Mesenchymal stem cell (in vitro differentiated cells and primary cell): ENCODE measurements around the gene TK2.

Experiments used
- DNase-seq: peaks from one replicate; pipeline ENCODE4 v3.0.0-alpha.2; 2013
- H2AFZ ChIP-seq: one replicate; pipeline ENCODE4 v1.6.1; 2013; ENCODE audit warnings: low read depth, mild to moderate bottlenecking, control low read depth, inconsistent platforms, low read length, moderate library complexity
- H2AK5ac ChIP-seq: 2 replicates; pipeline ENCODE4 v1.6.1; 2013; ENCODE audit warnings: low read length, moderate library complexity, mild to moderate bottlenecking, inconsistent platforms; ENCODE audit not compliant: severe bottlenecking
- H2BK120ac ChIP-seq: one replicate; pipeline ENCODE4 v1.6.1; 2013; ENCODE audit warnings: low read depth, mild to moderate bottlenecking, inconsistent platforms, low read length, moderate library complexity
- H2BK12ac ChIP-seq, 2 experiments: one replicate each; pipeline ENCODE4 v1.6.1; 2013; ENCODE audit warnings: inconsistent platforms in 2 of 2, low read length in 2 of 2, mild to moderate bottlenecking in 2 of 2, moderate library complexity in 2 of 2, control low read depth in 1 of 2
- H2BK15ac ChIP-seq: one replicate; pipeline ENCODE4 v1.6.1; 2013; ENCODE audit warnings: mild to moderate bottlenecking, low read depth, inconsistent platforms; ENCODE audit not compliant: poor library complexity, severe bottlenecking
- H2BK5ac ChIP-seq: 2 replicates; pipeline ENCODE4 v1.6.1; 2013; ENCODE audit warnings: low read depth, mild to moderate bottlenecking, low read length, control low read depth, inconsistent platforms; ENCODE audit not compliant: poor library complexity, severe bottlenecking
- H3K14ac ChIP-seq, 2 experiments: one replicate each; pipeline ENCODE4 v1.6.1; 2013; ENCODE audit warnings: inconsistent platforms in 2 of 2, low read length in 2 of 2, control low read depth in 1 of 2, mild to moderate bottlenecking in 1 of 2, moderate library complexity in 1 of 2
- H3K18ac ChIP-seq, 2 experiments: one replicate each; pipeline ENCODE4 v1.6.1; 2013; ENCODE audit warnings: inconsistent platforms in 2 of 2, low read length in 2 of 2, control low read depth in 1 of 2, low read depth in 1 of 2, mild to moderate bottlenecking in 1 of 2
- H3K23ac ChIP-seq, 2 experiments: one replicate each; pipeline ENCODE4 v1.6.1; 2013; ENCODE audit warnings: inconsistent platforms in 2 of 2, low read length in 2 of 2, mild to moderate bottlenecking in 2 of 2, moderate library complexity in 2 of 2, control low read depth in 1 of 2
- H3K27ac ChIP-seq: 2 replicates; pipeline ENCODE4 v1.5.1; 2013; ENCODE audit warnings: mild to moderate bottlenecking, moderate library complexity, low read length, control low read depth, inconsistent platforms; ENCODE audit not compliant: poor library complexity, severe bottlenecking
- H3K27me3 ChIP-seq, 2 experiments: 2 replicates each; pipeline versions ENCODE4 v1.6.1 to v1.7.0; 2013; ENCODE audit warnings: low read length in 2 of 2, mild to moderate bottlenecking in 2 of 2, moderate library complexity in 2 of 2, control low read depth in 1 of 2, inconsistent platforms in 1 of 2; ENCODE audit not compliant: control insufficient read depth in 1 of 2, insufficient read depth in 1 of 2
- H3K36me3 ChIP-seq, 2 experiments: 2 replicates each; pipeline versions ENCODE4 v1.6.1 to v1.7.0; 2013; ENCODE audit warnings: low read length in 2 of 2, control low read depth in 1 of 2, inconsistent platforms in 1 of 2, low read depth in 1 of 2, mild to moderate bottlenecking in 1 of 2; ENCODE audit not compliant: insufficient read depth in 2 of 2, control insufficient read depth in 1 of 2
- H3K4ac ChIP-seq, 2 experiments: one replicate each; pipeline ENCODE4 v1.6.1; 2013; ENCODE audit warnings: inconsistent platforms in 2 of 2, low read length in 2 of 2, mild to moderate bottlenecking in 2 of 2, moderate library complexity in 2 of 2, control low read depth in 1 of 2, low read depth in 1 of 2
- H3K4me1 ChIP-seq: 2 replicates; pipeline ENCODE4 v1.6.1; 2013; ENCODE audit warnings: low read depth, low read length, control low read depth; ENCODE audit not compliant: control insufficient read depth, insufficient read depth
- H3K4me2 ChIP-seq: 2 replicates; pipeline ENCODE4 v1.6.1; 2013; ENCODE audit warnings: low read length, mild to moderate bottlenecking, inconsistent platforms; ENCODE audit not compliant: poor library complexity, severe bottlenecking
- H3K4me3 ChIP-seq, 2 experiments: 2 replicates each; pipeline versions ENCODE4 v1.5.1 to v1.7.0; 2013; ENCODE audit warnings: low read length in 2 of 2, mild to moderate bottlenecking in 2 of 2, control low read depth in 1 of 2, low read depth in 1 of 2; ENCODE audit not compliant: insufficient read depth in 1 of 2
- H3K79me1 ChIP-seq: replicated peaks from 2 replicates; pipeline ENCODE4 v1.6.1; 2013; ENCODE audit warnings: mild to moderate bottlenecking, control low read depth, low read length, inconsistent platforms; ENCODE audit not compliant: poor library complexity, severe bottlenecking
- H3K9ac ChIP-seq: 2 replicates; pipeline ENCODE4 v1.7.0; 2013; ENCODE audit warnings: mild to moderate bottlenecking, low read length, moderate library complexity
- H3K9me3 ChIP-seq: 2 replicates; pipeline ENCODE4 v1.7.0; 2013; ENCODE audit warnings: mild to moderate bottlenecking, low read length; ENCODE audit not compliant: control insufficient read depth
- H4K8ac ChIP-seq: one replicate; pipeline ENCODE4 v1.6.1; 2013; ENCODE audit warnings: inconsistent platforms, mild to moderate bottlenecking, low read length, moderate library complexity
- H4K91ac ChIP-seq: one replicate; pipeline ENCODE4 v1.6.1; 2013; ENCODE audit warnings: mild to moderate bottlenecking, low read length, inconsistent platforms
- WGBS: methylation state at CpG from one replicate; pipeline ENCODE4 v1.1.7; 2013; ENCODE audit warnings: mixed read lengths; 5-methylcytosine and 5-hydroxymethylcytosine counted together

The TK2 gene

DNA sequence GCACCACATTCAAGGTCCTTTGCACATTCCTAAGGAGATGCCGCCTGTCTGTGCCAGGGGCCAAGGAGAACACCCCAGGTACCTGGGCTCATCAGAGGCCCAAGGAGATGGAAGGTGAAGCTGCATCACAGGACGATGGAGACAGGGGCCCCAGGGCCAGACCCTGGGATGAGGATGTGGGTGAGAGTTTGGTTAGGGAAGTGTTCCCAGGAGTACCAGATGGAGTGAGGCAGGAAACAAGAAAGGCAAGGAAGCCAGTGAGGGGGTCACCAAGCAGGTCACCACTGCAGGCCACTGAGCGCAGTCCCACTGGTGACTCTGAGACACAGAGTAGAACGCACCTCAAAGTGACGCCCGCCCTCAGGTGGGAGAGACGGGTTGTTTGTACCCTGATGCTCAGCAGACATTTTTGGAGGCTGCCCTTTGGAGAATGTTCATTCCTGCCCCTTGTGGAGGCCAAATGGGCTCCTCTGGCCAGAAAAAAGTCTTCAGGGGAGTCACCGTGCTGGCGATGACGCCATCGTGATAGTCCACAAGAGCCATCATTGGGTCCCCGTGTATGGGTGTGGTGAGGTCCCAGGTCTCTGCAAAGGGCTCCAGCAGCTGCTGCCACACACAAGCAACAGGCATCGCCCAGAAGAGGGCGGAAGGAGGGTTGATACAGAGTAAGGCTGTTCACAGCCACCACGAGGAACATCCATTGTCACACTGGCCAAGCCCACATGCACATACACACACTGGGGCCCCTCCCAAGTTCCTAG, 65.3 kb downstream of the TK2 start:
- Histone ChIP-seq H4K91ac (peak overlapping the region; percentile 54), H2BK12ac (no peak overlapping the region), H2BK5ac (no peak overlapping the region), H2AFZ (no peak overlapping the region), H3K9ac (no peak overlapping the region), H4K8ac (no peak overlapping the region), H3K4me1 (peaks cover 32% of the 10 kb centered on the region), H2AK5ac (peak overlapping the region; percentile 36), H3K79me1 (no peaks in the 10 kb centered on the region), H2BK15ac (no peak overlapping the region), H3K4me3 (no peak overlapping the region), H3K14ac (no peak overlapping the region), H3K36me3 (peaks cover 0 to 8% of the 10 kb centered on the region in 2 experiments), H3K27ac (no peak overlapping the region), H3K9me3 (no peaks in the 10 kb centered on the region), H3K23ac (no peak overlapping the region), H2BK120ac (no peak overlapping the region), H3K18ac (peak overlapping the region in 1 of 2 experiments; percentile 16), H3K4me2 (no peak overlapping the region), H3K4ac (no peak overlapping the region), H3K27me3 (peaks cover 0 to 5% of the 10 kb centered on the region in 2 experiments)
- DNase-seq: no peak
- WGBS: 91% methylated on average over 15 of the region's 15 CpGs

DNA sequence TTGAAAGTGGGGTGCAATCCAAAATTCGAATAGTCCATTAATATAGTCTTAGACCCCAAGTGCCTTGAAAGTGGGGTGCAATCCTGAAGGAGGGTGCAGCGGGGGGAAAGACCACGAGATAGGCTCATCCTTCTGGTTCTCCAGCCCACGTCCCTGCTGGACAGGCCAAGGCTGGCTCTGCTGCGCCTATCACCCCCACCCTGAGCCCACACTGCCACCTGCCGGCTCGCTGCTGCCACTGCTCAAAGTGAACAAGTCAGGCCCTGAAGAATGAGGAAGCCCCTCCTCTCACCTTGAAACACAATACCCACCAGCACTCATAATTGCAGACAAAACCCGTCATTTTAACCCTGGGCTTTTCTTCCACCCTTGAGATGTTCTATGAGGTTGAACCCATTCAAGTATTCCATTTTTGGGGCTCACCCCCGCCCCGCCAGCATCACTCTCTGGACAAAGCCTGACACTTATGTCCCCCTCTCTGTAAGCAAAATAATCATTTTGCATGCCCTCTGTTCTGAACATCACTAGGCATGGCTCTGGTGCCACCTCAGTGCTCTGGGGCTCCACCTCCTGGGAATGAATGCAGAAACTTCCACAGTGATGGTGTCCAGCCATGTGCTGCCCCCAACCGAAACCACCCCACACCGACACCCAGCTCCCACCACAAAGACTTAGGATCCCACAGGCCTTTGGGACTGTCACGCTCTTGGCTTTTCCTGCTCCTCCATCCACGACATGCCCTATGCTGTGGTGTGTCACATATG, 66.1 kb downstream of the TK2 start:
- Histone ChIP-seq H3K4ac (no peak overlapping the region), H3K4me3 (no peak overlapping the region), H4K91ac (peak overlapping the region; percentile 54), H3K23ac (no peak overlapping the region), H3K79me1 (no peaks in the 10 kb centered on the region), H2AFZ (no peak overlapping the region), H4K8ac (no peak overlapping the region), H3K36me3 (peaks cover 0 to 11% of the 10 kb centered on the region in 2 experiments), H3K27ac (no peak overlapping the region), H3K27me3 (peaks cover 0 to 5% of the 10 kb centered on the region in 2 experiments), H2AK5ac (peak overlapping the region; percentile 36), H2BK120ac (no peak overlapping the region), H2BK15ac (no peak overlapping the region), H3K4me1 (peaks cover 36% of the 10 kb centered on the region), H2BK12ac (no peak overlapping the region), H3K9ac (no peak overlapping the region), H3K4me2 (no peak overlapping the region), H3K14ac (no peak overlapping the region), H3K18ac (peak overlapping the region in 1 of 2 experiments; percentile 16), H3K9me3 (no peaks in the 10 kb centered on the region), H2BK5ac (no peak overlapping the region)
- 36% methylated on average over 14 of the region's 14 CpGs for WGBS
- DNase-seq: peak; percentile 71

GRCh38 chr16:66481943-66482390, 68.0 kb downstream of the TK2 start:
- no peak overlapping the region for H3K4me2 ChIP-seq
- H2BK120ac ChIP-seq: no peak overlapping the region
- no peak overlapping the region for H2BK15ac ChIP-seq
- no peaks in the 10 kb centered on the region for H3K79me1 ChIP-seq
- H2AK5ac ChIP-seq: peak overlapping the region; percentile 4
- no peak overlapping the region for H3K4me3 ChIP-seq
- peaks cover 0 to 8% of the 10 kb centered on the region in 2 experiments for H3K27me3 ChIP-seq
- peaks cover 31% of the 10 kb centered on the region for H3K4me1 ChIP-seq
- no peak overlapping the region for H2AFZ ChIP-seq
- H3K4ac ChIP-seq: no peak overlapping the region
- no peak overlapping the region for H2BK12ac ChIP-seq
- H4K91ac ChIP-seq: no peak overlapping the region
- H3K18ac ChIP-seq: no peak overlapping the region
- no peak overlapping the region for H3K9ac ChIP-seq
- peaks cover 0 to 16% of the 10 kb centered on the region in 2 experiments for H3K36me3 ChIP-seq
- H3K14ac ChIP-seq: no peak overlapping the region
- no peak overlapping the region for H2BK5ac ChIP-seq
- H4K8ac ChIP-seq: no peak overlapping the region
- H3K27ac ChIP-seq: no peak overlapping the region
- 70% methylated on average over 3 of the region's 7 CpGs for WGBS
- H3K23ac ChIP-seq: no peak overlapping the region
- DNase-seq: no peak
- H3K9me3 ChIP-seq: no peaks in the 10 kb centered on the region
